SK-N-SH (cell line): Measurements from ENCODE around the gene DDA1.

Source experiments
- JUND ChIP-seq: IDR thresholded peaks from 2 replicates; pipeline ENCODE4 v1.4.0; 2012
- MXI1 ChIP-seq: IDR thresholded peaks from 2 replicates; pipeline ENCODE4 v1.6.1; 2012; ENCODE audit warnings: mild to moderate bottlenecking, low read depth, low read length, improper control_type of control experiment
- RCOR1 ChIP-seq: fragments of 150-350 bp; IDR thresholded peaks from 2 replicates; pipeline ENCODE4 v1.6.1; 2017; ENCODE audit warnings: antibody characterized with exemption, low read length
- TF ChIP-seq, protein P1 (sequence below): fragments of 200-600 bp; sonication (generic); IDR thresholded peaks from 2 replicates; pipeline ENCODE4 v1.6.1; 2017; ENCODE audit warnings: antibody characterized with exemption, mild to moderate bottlenecking, moderate library complexity

DNA sequence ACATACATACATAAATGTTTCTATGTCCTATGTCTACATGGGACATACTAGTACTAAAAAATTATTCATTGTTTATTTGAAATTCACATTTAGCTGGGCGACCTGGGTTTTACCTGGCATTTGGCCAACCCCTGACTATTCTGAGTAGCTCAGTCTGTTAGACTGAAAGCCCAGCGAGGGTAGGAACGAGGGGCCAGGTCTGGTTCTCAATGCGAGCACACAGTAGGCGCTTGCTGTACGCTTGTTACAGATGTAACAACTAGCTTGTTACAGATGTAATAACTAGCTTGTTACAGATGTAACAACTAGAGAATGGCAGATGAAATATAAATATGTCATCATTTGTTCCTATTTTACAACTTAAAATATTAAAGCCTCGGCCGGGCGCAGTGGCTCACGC is 26.2 kb downstream of the DDA1 start:
- TF ChIP-seq, protein P1, sequence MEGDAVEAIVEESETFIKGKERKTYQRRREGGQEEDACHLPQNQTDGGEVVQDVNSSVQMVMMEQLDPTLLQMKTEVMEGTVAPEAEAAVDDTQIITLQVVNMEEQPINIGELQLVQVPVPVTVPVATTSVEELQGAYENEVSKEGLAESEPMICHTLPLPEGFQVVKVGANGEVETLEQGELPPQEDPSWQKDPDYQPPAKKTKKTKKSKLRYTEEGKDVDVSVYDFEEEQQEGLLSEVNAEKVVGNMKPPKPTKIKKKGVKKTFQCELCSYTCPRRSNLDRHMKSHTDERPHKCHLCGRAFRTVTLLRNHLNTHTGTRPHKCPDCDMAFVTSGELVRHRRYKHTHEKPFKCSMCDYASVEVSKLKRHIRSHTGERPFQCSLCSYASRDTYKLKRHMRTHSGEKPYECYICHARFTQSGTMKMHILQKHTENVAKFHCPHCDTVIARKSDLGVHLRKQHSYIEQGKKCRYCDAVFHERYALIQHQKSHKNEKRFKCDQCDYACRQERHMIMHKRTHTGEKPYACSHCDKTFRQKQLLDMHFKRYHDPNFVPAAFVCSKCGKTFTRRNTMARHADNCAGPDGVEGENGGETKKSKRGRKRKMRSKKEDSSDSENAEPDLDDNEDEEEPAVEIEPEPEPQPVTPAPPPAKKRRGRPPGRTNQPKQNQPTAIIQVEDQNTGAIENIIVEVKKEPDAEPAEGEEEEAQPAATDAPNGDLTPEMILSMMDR: no peak
- no peak for TF ChIP-seq MXI1
- no peak for TF ChIP-seq RCOR1
- TF ChIP-seq JUND: no peak
